NCI-H1105 treated with DMSO at 0.1 percent for 48 hours (cell line): ENCODE measurements around the gene FOXL3.

Experiments
- DNase-seq: peaks from one replicate; lab custom pipeline; 2025; lab: John Stamatoyannopoulos, UW

Gene FOXL3

GRCh38 chr7:266851-267840 is 22.8 kb upstream of the FOXL3 start:
- no peak for DNase-seq

GRCh38 chr7:268991-269390 is 21.0 kb upstream of the FOXL3 start:
- DNase-seq: no peak

- no peak for DNase-seq
These were observed 20.2 kb upstream of the FOXL3 start for GRCh38 chr7:269721-270120.

GRCh38 chr7:270351-270983 is 19.5 kb upstream of the FOXL3 start:
- DNase-seq: no peak

- DNase-seq: no peak
These were observed 18.5 kb upstream of the FOXL3 start for GRCh38 chr7:271266-272107.

GRCh38 chr7:272108-272615 is 17.8 kb upstream of the FOXL3 start:
- DNase-seq: no peak

GRCh38 chr7:272631-273030 is 17.3 kb upstream of the FOXL3 start:
- no peak for DNase-seq

GRCh38 chr7:273327-273726 is 16.6 kb upstream of the FOXL3 start:
- no peak for DNase-seq

- DNase-seq: no peak
These were observed 15.7 kb upstream of the FOXL3 start for GRCh38 chr7:274266-274665.

- DNase-seq: no peak
These were observed 13.6 kb upstream of the FOXL3 start for GRCh38 chr7:276230-276835.

- DNase-seq: no peak
These were observed 12.7 kb upstream of the FOXL3 start for GRCh38 chr7:277228-277627.

GRCh38 chr7:278081-278480 is 11.9 kb upstream of the FOXL3 start:
- no peak for DNase-seq

GRCh38 chr7:279821-280220 is 10.1 kb upstream of the FOXL3 start:
- no peak for DNase-seq

GRCh38 chr7:280461-280860 is 9.5 kb upstream of the FOXL3 start:
- DNase-seq: no peak

GRCh38 chr7:281637-282036 is 8.3 kb upstream of the FOXL3 start:
- DNase-seq: no peak

- DNase-seq: no peak
These were observed 7.3 kb upstream of the FOXL3 start for GRCh38 chr7:282621-283020.

GRCh38 chr7:284762-285722 is 4.9 kb upstream of the FOXL3 start:
- DNase-seq: no peak

GRCh38 chr7:285731-286130 is 4.2 kb upstream of the FOXL3 start:
- DNase-seq: no peak

- DNase-seq: no peak
These were observed 3.7 kb upstream of the FOXL3 start for GRCh38 chr7:286266-286665.

GRCh38 chr7:288671-289101 is 1.3 kb upstream of the FOXL3 start:
- no peak for DNase-seq
